ENCODE data around the gene YBEY. TPM values are rescaled to one million over a fixed set of nuclear protein-coding genes. Genes with fewer than 3 reads are reported as not detected.

YBEY gene
- total RNA-seq, 4 donors from 2014 or later, result 12.6 to 25.4 (median 21.0) TPM

- DNase-seq, result no peak
- H3K27me3 ChIP-seq, result no peaks in the 10 kb centered on the region
- no peaks in the 10 kb centered on the region for H3K4me1 ChIP-seq
- no peaks in the 10 kb centered on the region for H3K9me3 ChIP-seq
- TF ChIP-seq, protein P1, sequence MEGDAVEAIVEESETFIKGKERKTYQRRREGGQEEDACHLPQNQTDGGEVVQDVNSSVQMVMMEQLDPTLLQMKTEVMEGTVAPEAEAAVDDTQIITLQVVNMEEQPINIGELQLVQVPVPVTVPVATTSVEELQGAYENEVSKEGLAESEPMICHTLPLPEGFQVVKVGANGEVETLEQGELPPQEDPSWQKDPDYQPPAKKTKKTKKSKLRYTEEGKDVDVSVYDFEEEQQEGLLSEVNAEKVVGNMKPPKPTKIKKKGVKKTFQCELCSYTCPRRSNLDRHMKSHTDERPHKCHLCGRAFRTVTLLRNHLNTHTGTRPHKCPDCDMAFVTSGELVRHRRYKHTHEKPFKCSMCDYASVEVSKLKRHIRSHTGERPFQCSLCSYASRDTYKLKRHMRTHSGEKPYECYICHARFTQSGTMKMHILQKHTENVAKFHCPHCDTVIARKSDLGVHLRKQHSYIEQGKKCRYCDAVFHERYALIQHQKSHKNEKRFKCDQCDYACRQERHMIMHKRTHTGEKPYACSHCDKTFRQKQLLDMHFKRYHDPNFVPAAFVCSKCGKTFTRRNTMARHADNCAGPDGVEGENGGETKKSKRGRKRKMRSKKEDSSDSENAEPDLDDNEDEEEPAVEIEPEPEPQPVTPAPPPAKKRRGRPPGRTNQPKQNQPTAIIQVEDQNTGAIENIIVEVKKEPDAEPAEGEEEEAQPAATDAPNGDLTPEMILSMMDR (IDR thresholded peaks at IDR 0.05), result no peak
- TF ChIP-seq POLR2A (IDR thresholded peaks at IDR 0.05), result no peak
- WGBS, 2 donors, result 95 to 98% methylated on average over 14 to 16 of the region's 22 CpGs
- H3K4me3 ChIP-seq (replicated peaks in 1 of 3), result no peak overlapping the region
- intact Hi-C loops (cut with DNase I), result no loop called here
- H3K36me3 ChIP-seq, result peaks cover 71 to 79% of the 10 kb centered on the region in 2 donors
- no peak overlapping the region for H3K27ac ChIP-seq
Measured at GRCh38 chr21:46264046-46264689, 22.0 kb upstream of the YBEY start.

- Histone ChIP-seq H3K9me3 (no peaks in the 10 kb centered on the region), H3K4me1 (no peaks in the 10 kb centered on the region), H3K27ac (no peak overlapping the region), H3K36me3 (peaks cover 69 to 80% of the 10 kb centered on the region in 2 donors), H3K27me3 (no peaks in the 10 kb centered on the region), H3K4me3 (replicated peaks in 1 of 3) (no peak overlapping the region)
- TF ChIP-seq POLR2A (IDR thresholded peaks at IDR 0.05), result no peak
- TF ChIP-seq, protein P1 (IDR thresholded peaks at IDR 0.05), result no peak
- intact Hi-C loops (cut with DNase I), result no loop called here
- 97 to 100% methylated on average over 1 to 13 of the region's 13 CpGs for WGBS, 2 donors
- no peak for DNase-seq
Measured at GRCh38 chr21:46264690-46265144, 21.4 kb upstream of the YBEY start.

- Histone ChIP-seq H3K9me3 (no peaks in the 10 kb centered on the region), H3K36me3 (peaks cover 69 to 80% of the 10 kb centered on the region in 2 donors)
Measured at GRCh38 chr21:46265736-46266525, 20.2 kb upstream of the YBEY start.

GRCh38 chr21:46266946-46267345, 19.2 kb upstream of the YBEY start:
- Histone ChIP-seq H3K9me3 (no peaks in the 10 kb centered on the region), H3K4me3 (replicated peaks in 1 of 3) (no peak overlapping the region), H3K4me1 (no peaks in the 10 kb centered on the region), H3K27me3 (no peaks in the 10 kb centered on the region), H3K27ac (no peak overlapping the region), H3K36me3 (peaks cover 68 to 78% of the 10 kb centered on the region in 2 donors)
- TF ChIP-seq, protein P1 (IDR thresholded peaks at IDR 0.05), result no peak
- no peak for TF ChIP-seq POLR2A (IDR thresholded peaks at IDR 0.05)
- WGBS, 2 donors, result 91 to 95% methylated on average over 18 to 19 of the region's 19 CpGs
- DNase-seq, result no peak
- intact Hi-C loops (cut with DNase I), result no loop called here

More at GRCh38 chr21:46265736-46266525, 20.2 kb upstream of the YBEY start:
- DNase-seq, result no peak
- TF ChIP-seq POLR2A (IDR thresholded peaks at IDR 0.05), result no peak
- TF ChIP-seq, protein P1 (IDR thresholded peaks at IDR 0.05), result no peak
- WGBS, 2 donors, result 82 to 89% methylated on average over 16 to 26 of the region's 26 CpGs
- intact Hi-C loops (cut with DNase I), result no loop called here
- no peaks in the 10 kb centered on the region for H3K27me3 ChIP-seq
- H3K4me1 ChIP-seq, result no peaks in the 10 kb centered on the region
- no peak overlapping the region for H3K4me3 ChIP-seq (replicated peaks in 1 of 3)
- H3K27ac ChIP-seq, result no peak overlapping the region

DNA sequence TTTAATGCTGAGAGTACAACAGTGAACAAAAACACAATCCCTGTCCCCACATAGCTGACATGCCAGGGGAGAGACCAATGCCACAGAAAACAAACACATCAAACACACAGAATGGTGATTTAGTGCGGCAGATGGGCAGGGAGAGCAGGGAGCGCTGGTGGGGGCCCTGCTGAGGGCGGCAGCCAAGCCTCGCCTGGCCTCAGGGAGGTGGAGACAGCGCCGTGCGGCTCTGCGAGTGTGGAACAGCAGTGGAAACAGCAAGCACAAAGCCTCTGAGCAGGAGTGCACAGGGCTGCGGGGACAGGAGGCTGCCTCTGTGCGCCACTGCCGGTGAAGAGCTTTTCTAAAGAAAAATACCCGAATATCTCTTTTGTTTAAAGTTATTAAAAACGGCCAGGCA, 17.8 kb upstream of the YBEY start:
- Histone ChIP-seq H3K36me3 (peaks cover 82 to 87% of the 10 kb centered on the region in 2 donors), H3K27ac (no peak overlapping the region), H3K4me3 (replicated peaks in 1 of 3) (no peak overlapping the region), H3K9me3 (no peaks in the 10 kb centered on the region), H3K27me3 (no peaks in the 10 kb centered on the region), H3K4me1 (no peaks in the 10 kb centered on the region)
- DNase-seq, result no peak
- TF ChIP-seq, protein P1 (IDR thresholded peaks at IDR 0.05), result no peak
- TF ChIP-seq POLR2A (IDR thresholded peaks at IDR 0.05), result no peak
- intact Hi-C loops (cut with DNase I), result no loop called here
- WGBS, 2 donors, result 96 to 97% methylated on average over 13 of the region's 13 CpGs

All from thyroid gland (tissue), 4 donors.